NCI-H1092 treated with DMSO at 0.1 percent for 48 hours (cell line): ENCODE measurements around the gene PSMG3.
A peak's percentile ranks its signal among the peaks of the same experiment; 100 is the strongest.

ENCODE experiments used
- DNase-seq: peaks from one replicate; lab custom pipeline; 2025; lab: John Stamatoyannopoulos, UW

PSMG3 gene

GRCh38 chr7:1579481-1580421 lies 9.9 kb upstream of the PSMG3 start:
- DNase-seq = peak; percentile 58

- no peak for DNase-seq
Measured at GRCh38 chr7:1578513-1578912, 8.7 kb upstream of the PSMG3 start.

- no peak for DNase-seq
Measured at GRCh38 chr7:1576521-1577253, 6.9 kb upstream of the PSMG3 start.

- no peak for DNase-seq
Measured at GRCh38 chr7:1575809-1576208, 6.0 kb upstream of the PSMG3 start.

GRCh38 chr7:1572111-1572822 lies 2.4 kb upstream of the PSMG3 start:
- no peak for DNase-seq

GRCh38 chr7:1569440-1569832 lies 396 bp downstream of the PSMG3 start:
- no peak for DNase-seq

- DNase-seq = no peak
Measured at GRCh38 chr7:1569016-1569415, 816 bp downstream of the PSMG3 start.

GRCh38 chr7:1567896-1568510 lies 1.8 kb downstream of the PSMG3 start:
- no peak for DNase-seq

GRCh38 chr7:1567049-1567771 lies 2.6 kb downstream of the PSMG3 start:
- DNase-seq = no peak

- DNase-seq = no peak
Measured at GRCh38 chr7:1566687-1567048, 3.2 kb downstream of the PSMG3 start.

GRCh38 chr7:1564603-1565022 lies 5.2 kb downstream of the PSMG3 start:
- no peak for DNase-seq

- DNase-seq = no peak
Measured at GRCh38 chr7:1563981-1564602, 5.7 kb downstream of the PSMG3 start.

- DNase-seq = no peak
Measured at GRCh38 chr7:1562597-1563051, 7.2 kb downstream of the PSMG3 start.

GRCh38 chr7:1562116-1562515 lies 7.7 kb downstream of the PSMG3 start:
- DNase-seq = no peak

GRCh38 chr7:1561036-1561940 lies 8.5 kb downstream of the PSMG3 start:
- no peak for DNase-seq

GRCh38 chr7:1560620-1561031 lies 9.2 kb downstream of the PSMG3 start:
- no peak for DNase-seq

- no peak for DNase-seq
Measured at GRCh38 chr7:1559626-1560590, 9.9 kb downstream of the PSMG3 start.

- no peak for DNase-seq
Measured at GRCh38 chr7:1558841-1559625, 10.8 kb downstream of the PSMG3 start.
